ENCODE measurements around the gene ATP10A. TPM values are rescaled to one million over a fixed set of nuclear protein-coding genes. Genes with fewer than 3 reads are reported as not detected.
"Not testable (repeated sequence)": the region's sequence is repeated elsewhere in the genome, so short reads cannot be mapped to it uniquely, and the experiment has no call there.

Gene ATP10A
- polyA plus RNA-seq, 1 of the 3 experiments (the other 2 are of a cell fraction): not detected

GRCh38 chr15:25640381-25640780 lies 222.7 kb downstream of the ATP10A start:
- TF ChIP-seq TEAD4 (IDR thresholded peaks at IDR 0.05; ENCODE audit: borderline replicate concordance, insufficient read depth) (no peak), RFX5 (IDR thresholded peaks at IDR 0.05; ENCODE audit: low read length) (no peak), RXRA (IDR thresholded peaks at IDR 0.05; ENCODE audit: borderline replicate concordance, low read depth) (no peak), FOXJ3 (CRISPR knock-in tag; IDR thresholded peaks at IDR 0.05) (no peak), NFIC (IDR thresholded peaks at IDR 0.05; ENCODE audit: borderline replicate concordance) (no peak), MAX (IDR thresholded peaks at IDR 0.05; ENCODE audit: low read depth) (no peak), GABPA (IDR thresholded peaks at IDR 0.05; ENCODE audit: low read depth) (no peak), GATA2 (CRISPR knock-in tag; IDR thresholded peaks at IDR 0.05) (no peak), YY1 (IDR thresholded peaks at IDR 0.05; ENCODE audit: low read depth) (no peak), EZH2phosphoT487 (IDR thresholded peaks at IDR 0.05; ENCODE audit: borderline replicate concordance, low read depth) (no peak), FOSL2 (IDR thresholded peaks at IDR 0.05; ENCODE audit: borderline replicate concordance, low read depth) (no peak), CTCF (IDR thresholded peaks at IDR 0.05) (no peak), SMC3 (IDR thresholded peaks at IDR 0.05; ENCODE audit: low read depth, low read length) (no peak), TAF1 (IDR thresholded peaks at IDR 0.05; ENCODE audit: borderline replicate concordance, low read depth, low read length) (no peak)
- TF ChIP-seq, protein P1, sequence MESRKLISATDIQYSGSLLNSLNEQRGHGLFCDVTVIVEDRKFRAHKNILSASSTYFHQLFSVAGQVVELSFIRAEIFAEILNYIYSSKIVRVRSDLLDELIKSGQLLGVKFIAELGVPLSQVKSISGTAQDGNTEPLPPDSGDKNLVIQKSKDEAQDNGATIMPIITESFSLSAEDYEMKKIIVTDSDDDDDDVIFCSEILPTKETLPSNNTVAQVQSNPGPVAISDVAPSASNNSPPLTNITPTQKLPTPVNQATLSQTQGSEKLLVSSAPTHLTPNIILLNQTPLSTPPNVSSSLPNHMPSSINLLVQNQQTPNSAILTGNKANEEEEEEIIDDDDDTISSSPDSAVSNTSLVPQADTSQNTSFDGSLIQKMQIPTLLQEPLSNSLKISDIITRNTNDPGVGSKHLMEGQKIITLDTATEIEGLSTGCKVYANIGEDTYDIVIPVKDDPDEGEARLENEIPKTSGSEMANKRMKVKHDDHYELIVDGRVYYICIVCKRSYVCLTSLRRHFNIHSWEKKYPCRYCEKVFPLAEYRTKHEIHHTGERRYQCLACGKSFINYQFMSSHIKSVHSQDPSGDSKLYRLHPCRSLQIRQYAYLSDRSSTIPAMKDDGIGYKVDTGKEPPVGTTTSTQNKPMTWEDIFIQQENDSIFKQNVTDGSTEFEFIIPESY (IDR thresholded peaks at IDR 0.05; ENCODE audit: borderline replicate concordance, low read depth): no peak
- TF ChIP-seq, protein P2, sequence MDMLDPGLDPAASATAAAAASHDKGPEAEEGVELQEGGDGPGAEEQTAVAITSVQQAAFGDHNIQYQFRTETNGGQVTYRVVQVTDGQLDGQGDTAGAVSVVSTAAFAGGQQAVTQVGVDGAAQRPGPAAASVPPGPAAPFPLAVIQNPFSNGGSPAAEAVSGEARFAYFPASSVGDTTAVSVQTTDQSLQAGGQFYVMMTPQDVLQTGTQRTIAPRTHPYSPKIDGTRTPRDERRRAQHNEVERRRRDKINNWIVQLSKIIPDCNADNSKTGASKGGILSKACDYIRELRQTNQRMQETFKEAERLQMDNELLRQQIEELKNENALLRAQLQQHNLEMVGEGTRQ (IDR thresholded peaks at IDR 0.05; ENCODE audit: borderline replicate concordance, low read depth, low read length): no peak
- H3K27me3 ChIP-seq (ENCODE audit: insufficient read depth): no peaks in the 10 kb centered on the region
- no peak overlapping the region for H3K4me3 ChIP-seq (ENCODE audit: low read depth in 2 of 2, low read length in 1 of 2)
- H3K4me2 ChIP-seq: no peak overlapping the region
- no peaks in the 10 kb centered on the region for H3F3A ChIP-seq (replicated peaks; ENCODE audit: insufficient read depth)
- H3K9me2 ChIP-seq: no peaks in the 10 kb centered on the region
- peaks cover 0 to 4% of the 10 kb centered on the region in 2 experiments; a peak in 1 of 4 replicates for H3K4me1 ChIP-seq (ENCODE audit: control insufficient read depth in 1 of 2, insufficient read depth in 2 of 2, low read depth in 1 of 2, low read length in 1 of 2)
- no peaks in the 10 kb centered on the region for H3K79me2 ChIP-seq (ENCODE audit: insufficient read depth)
- no peaks in the 10 kb centered on the region for H3K36me3 ChIP-seq (replicated peaks in 1 of 2; ENCODE audit: control insufficient read depth in 1 of 2, insufficient read depth in 2 of 2, low read length in 1 of 2)
- H3K27ac ChIP-seq (ENCODE audit: low read depth in 2 of 2, low read length in 1 of 2): no peak overlapping the region
- POLR2A ChIA-PET: no interaction called here
- no peaks in the 10 kb centered on the region for H4K20me1 ChIP-seq (ENCODE audit: insufficient read depth)
- no peak overlapping the region for H3K9ac ChIP-seq
- CTCF ChIA-PET: interaction anchor here (0.7 to 1.1 kb wide), 2 partner anchors 133 to 620 kb away, joined by 3 read pairs; no protein-coding TSS in a partner anchor
- no peak overlapping the region for H2AFZ ChIP-seq (ENCODE audit: low read depth)
- WGBS (ENCODE audit: low lambda C conversion rate): 60% methylated on average over 5 of the region's 5 CpGs
- DNase-seq: no peak
- no peaks in the 10 kb centered on the region for H3K9me3 ChIP-seq

DNA sequence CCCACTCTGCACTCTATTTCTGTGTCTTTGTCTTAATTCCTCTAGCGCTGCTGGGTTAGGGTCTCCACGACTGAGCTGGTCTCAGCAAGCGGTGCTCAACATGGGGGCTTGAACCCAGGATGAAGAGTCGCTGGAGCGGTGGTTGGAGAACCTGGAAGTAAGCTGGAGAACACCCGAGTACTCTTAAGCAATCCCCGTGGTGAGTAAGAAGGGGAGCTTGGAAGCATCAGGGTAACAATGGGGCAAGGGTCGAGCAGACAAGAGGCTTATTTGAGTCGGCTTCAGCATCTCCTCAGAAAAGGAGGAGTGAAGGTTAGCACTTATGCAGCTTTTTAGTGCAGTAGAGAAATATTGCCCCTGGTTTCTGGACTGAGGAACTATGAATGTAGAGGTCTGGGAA lies 226.6 kb downstream of the ATP10A start:
- H3K4me1 ChIP-seq (ENCODE audit: control insufficient read depth in 1 of 2, insufficient read depth in 2 of 2, low read depth in 1 of 2, low read length in 1 of 2); DNase-seq; H3K27ac ChIP-seq (ENCODE audit: low read depth in 2 of 2, low read length in 1 of 2); H2AFZ ChIP-seq (ENCODE audit: low read depth); H3K4me2 ChIP-seq; H3K9me2 ChIP-seq; H3K27me3 ChIP-seq (ENCODE audit: insufficient read depth); H4K20me1 ChIP-seq (ENCODE audit: insufficient read depth); H3K9ac ChIP-seq; H3K4me3 ChIP-seq (ENCODE audit: low read depth in 2 of 2, low read length in 1 of 2); POLR2A ChIA-PET; CTCF ChIA-PET; H3F3A ChIP-seq (replicated peaks; ENCODE audit: insufficient read depth); H3K36me3 ChIP-seq (replicated peaks in 1 of 2; ENCODE audit: control insufficient read depth in 1 of 2, insufficient read depth in 2 of 2, low read length in 1 of 2); H3K79me2 ChIP-seq (ENCODE audit: insufficient read depth); H3K9me3 ChIP-seq: not testable (repeated sequence)
- WGBS (ENCODE audit: low lambda C conversion rate): 61% methylated on average over 9 of the region's 9 CpGs
